Fibroblast of lung (primary cell): ENCODE results near the gene TEX44.

ENCODE experiments used
- EZH2 ChIP-seq: IDR thresholded peaks from 2 replicates; pipeline ENCODE4 v1.5.1; 2012; ENCODE audit warnings: low read length, control low read depth, mild to moderate bottlenecking; ENCODE audit errors: missing control alignments
- TF ChIP-seq, protein P1 (sequence below), 2 donors: IDR thresholded peaks in 1 of 2; conservative IDR thresholded peaks in 1 of 2; 1 replicate in 1 of 2; 2 replicates in 1 of 2; pipeline ENCODE4 v1.5.1; 2011 to 2012; ENCODE audit warnings: low read length in 2 of 2, control low read depth in 1 of 2, inconsistent platforms in 1 of 2, low read depth in 1 of 2, mild to moderate bottlenecking in 1 of 2

GRCh38 chr2:231576465-231576864 is 16.2 kb upstream of the TEX44 start:
- TF ChIP-seq, protein P1, sequence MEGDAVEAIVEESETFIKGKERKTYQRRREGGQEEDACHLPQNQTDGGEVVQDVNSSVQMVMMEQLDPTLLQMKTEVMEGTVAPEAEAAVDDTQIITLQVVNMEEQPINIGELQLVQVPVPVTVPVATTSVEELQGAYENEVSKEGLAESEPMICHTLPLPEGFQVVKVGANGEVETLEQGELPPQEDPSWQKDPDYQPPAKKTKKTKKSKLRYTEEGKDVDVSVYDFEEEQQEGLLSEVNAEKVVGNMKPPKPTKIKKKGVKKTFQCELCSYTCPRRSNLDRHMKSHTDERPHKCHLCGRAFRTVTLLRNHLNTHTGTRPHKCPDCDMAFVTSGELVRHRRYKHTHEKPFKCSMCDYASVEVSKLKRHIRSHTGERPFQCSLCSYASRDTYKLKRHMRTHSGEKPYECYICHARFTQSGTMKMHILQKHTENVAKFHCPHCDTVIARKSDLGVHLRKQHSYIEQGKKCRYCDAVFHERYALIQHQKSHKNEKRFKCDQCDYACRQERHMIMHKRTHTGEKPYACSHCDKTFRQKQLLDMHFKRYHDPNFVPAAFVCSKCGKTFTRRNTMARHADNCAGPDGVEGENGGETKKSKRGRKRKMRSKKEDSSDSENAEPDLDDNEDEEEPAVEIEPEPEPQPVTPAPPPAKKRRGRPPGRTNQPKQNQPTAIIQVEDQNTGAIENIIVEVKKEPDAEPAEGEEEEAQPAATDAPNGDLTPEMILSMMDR (conservative IDR thresholded peaks at IDR 0.05 in 1 of 2, IDR thresholded peaks at IDR 0.05 in 1 of 2; ENCODE audit: low read depth in 1 of 2, low read length in 2 of 2): no peak
- no peak for TF ChIP-seq EZH2
